HFF-Myc (cell line): ENCODE measurements around the gene PPP1R9A.

Experiments
- DNase-seq: peaks from one replicate; pipeline ENCODE4 v3.0.0-alpha.2; 2011; ENCODE audit warnings: low read depth; ENCODE audit errors: extremely low read depth
- H3K4me3 ChIP-seq: replicated peaks from 2 replicates; pipeline ENCODE4 v1.5.1; 2011; ENCODE audit warnings: low read depth, mild to moderate bottlenecking, control low read depth, low read length
- TF ChIP-seq, protein P1 (sequence below): IDR thresholded peaks from 2 replicates; pipeline ENCODE4 v1.5.1; 2012; ENCODE audit warnings: mild to moderate bottlenecking, low read depth, low read length, control low read depth; ENCODE audit errors: missing control alignments

PPP1R9A gene

GRCh38 chr7:95089414-95090315 lies 182.3 kb downstream of the PPP1R9A start:
- no peak overlapping the region for H3K4me3 ChIP-seq
- DNase-seq, result no peak
- TF ChIP-seq, protein P1, sequence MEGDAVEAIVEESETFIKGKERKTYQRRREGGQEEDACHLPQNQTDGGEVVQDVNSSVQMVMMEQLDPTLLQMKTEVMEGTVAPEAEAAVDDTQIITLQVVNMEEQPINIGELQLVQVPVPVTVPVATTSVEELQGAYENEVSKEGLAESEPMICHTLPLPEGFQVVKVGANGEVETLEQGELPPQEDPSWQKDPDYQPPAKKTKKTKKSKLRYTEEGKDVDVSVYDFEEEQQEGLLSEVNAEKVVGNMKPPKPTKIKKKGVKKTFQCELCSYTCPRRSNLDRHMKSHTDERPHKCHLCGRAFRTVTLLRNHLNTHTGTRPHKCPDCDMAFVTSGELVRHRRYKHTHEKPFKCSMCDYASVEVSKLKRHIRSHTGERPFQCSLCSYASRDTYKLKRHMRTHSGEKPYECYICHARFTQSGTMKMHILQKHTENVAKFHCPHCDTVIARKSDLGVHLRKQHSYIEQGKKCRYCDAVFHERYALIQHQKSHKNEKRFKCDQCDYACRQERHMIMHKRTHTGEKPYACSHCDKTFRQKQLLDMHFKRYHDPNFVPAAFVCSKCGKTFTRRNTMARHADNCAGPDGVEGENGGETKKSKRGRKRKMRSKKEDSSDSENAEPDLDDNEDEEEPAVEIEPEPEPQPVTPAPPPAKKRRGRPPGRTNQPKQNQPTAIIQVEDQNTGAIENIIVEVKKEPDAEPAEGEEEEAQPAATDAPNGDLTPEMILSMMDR, result no peak

DNA sequence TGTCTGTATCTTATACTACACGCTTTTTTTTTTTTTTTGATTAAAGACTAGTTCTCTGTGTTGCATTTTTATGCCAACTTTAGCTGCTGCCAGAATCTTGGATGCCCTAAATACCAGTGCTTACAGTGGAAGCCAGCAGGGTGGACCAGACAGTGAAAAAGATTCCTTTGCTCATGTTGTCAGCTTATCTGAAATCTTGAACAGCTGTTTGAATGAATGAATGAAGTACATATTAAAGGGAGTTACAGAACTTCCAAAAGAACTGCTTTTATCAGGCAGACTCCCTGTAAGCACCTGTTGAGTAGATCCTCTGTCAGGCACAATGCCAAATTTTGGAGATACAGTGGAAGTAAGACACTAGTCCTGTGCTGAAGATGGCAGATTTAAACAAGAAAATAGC lies 184.9 kb downstream of the PPP1R9A start:
- no peak for DNase-seq
- H3K4me3 ChIP-seq, result no peak overlapping the region
- TF ChIP-seq, protein P1, result no peak

- H3K4me3 ChIP-seq, result no peak overlapping the region
- TF ChIP-seq, protein P1, result no peak
- no peak for DNase-seq
Measured at GRCh38 chr7:95095259-95095965, 188.0 kb downstream of the PPP1R9A start.

DNA sequence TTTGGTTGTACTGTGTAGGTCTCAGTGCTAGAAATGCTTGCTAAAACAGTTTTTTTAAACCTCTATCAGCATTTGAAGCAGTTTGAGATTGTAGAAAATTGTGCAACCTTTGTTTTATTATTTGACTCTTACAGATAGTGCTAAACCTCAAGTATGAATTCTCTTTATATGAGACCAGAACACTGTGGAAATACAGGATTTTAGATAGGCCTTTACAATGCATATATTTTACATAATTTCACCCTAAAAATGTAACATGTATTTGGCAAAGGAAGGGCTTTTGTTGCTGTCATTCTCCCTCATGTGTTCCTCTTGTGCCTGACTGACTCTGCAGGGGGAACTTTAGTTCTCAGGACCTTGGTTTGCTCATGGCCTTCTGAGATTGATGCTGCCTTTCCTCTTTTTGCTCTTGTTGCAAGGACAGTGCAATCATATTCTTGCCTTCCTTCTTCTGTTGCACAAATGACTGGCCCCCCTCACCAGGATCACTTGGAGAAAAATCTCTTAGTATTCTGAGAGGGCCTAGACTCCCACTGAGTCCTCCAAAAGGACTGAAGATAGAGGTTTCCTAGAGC lies 188.7 kb downstream of the PPP1R9A start:
- TF ChIP-seq, protein P1, result no peak
- DNase-seq, result no peak
- H3K4me3 ChIP-seq, result no peak overlapping the region

DNA sequence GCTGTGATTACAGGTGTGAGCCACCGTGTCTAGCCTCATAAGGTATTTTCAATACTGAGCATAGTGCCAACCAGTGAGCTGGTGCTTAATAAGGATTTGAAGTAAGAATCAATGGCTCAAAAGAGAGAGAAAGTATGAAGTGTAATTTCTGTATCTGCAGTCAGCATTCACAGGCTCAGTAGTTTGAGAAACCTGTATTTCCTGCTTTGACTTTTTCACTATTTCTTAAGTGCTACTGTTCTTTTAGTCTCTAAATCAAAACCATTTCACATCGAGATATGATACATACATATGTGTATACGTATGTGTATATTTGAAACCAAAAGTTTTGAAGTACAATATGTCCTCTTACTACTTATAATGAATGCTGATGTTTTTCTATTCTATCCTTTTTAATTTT lies 189.9 kb downstream of the PPP1R9A start:
- DNase-seq, result no peak
- TF ChIP-seq, protein P1, result no peak
- no peak overlapping the region for H3K4me3 ChIP-seq

GRCh38 chr7:95097851-95098250 lies 190.5 kb downstream of the PPP1R9A start:
- H3K4me3 ChIP-seq, result no peak overlapping the region
- DNase-seq, result no peak
- TF ChIP-seq, protein P1, result no peak
